NCI-H146 treated with DMSO at 0.1 percent for 48 hours (cell line): ENCODE measurements around the gene FBXO27.
"Not testable (repeated sequence)": the region's sequence is repeated elsewhere in the genome, so short reads cannot be mapped to it uniquely, and the experiment has no call there.

Experiments
- DNase-seq: peaks from one replicate; lab custom pipeline; 2025; ENCODE audit not compliant: unreplicated experiment; lab: John Stamatoyannopoulos, UW

FBXO27 gene

GRCh38 chr19:38989066-38989605 is 43.2 kb downstream of the FBXO27 start:
- DNase-seq, result no peak

GRCh38 chr19:38988627-38989026 is 43.7 kb downstream of the FBXO27 start:
- DNase-seq, result not testable (repeated sequence)

GRCh38 chr19:38987745-38988144 is 44.6 kb downstream of the FBXO27 start:
- not testable (repeated sequence) for DNase-seq

- no peak for DNase-seq
These were observed 47.1 kb downstream of the FBXO27 start for GRCh38 chr19:38985262-38985661.

GRCh38 chr19:38980583-38981374 is 51.6 kb downstream of the FBXO27 start:
- DNase-seq, result no peak

- DNase-seq, result no peak
These were observed 52.5 kb downstream of the FBXO27 start for GRCh38 chr19:38979812-38980211.

- no peak for DNase-seq
These were observed 54.0 kb downstream of the FBXO27 start for GRCh38 chr19:38978326-38978689.

GRCh38 chr19:38977445-38978325 is 54.7 kb downstream of the FBXO27 start:
- DNase-seq, result no peak

GRCh38 chr19:38975861-38976271 is 56.5 kb downstream of the FBXO27 start:
- no peak for DNase-seq

- peak; percentile 23 for DNase-seq
These were observed 57.0 kb downstream of the FBXO27 start, which contains the start of gene FBXO17 for GRCh38 chr19:38975214-38975860. Gene FBXO17 (minus strand): TSS chr19:38975742. CDS start chr19:38950319, 25,423 bp downstream.

- no peak for DNase-seq
These were observed 57.6 kb downstream of the FBXO27 start for GRCh38 chr19:38974624-38975213.
